ENCODE measurements around the gene COL11A1. TPM values are rescaled to one million over a fixed set of nuclear protein-coding genes. Genes with fewer than 3 reads are reported as not detected.

The COL11A1 gene
- polyA plus RNA-seq, 1 of the 3 experiments (the other 2 are of a cell fraction) = 0.13 TPM

- H3K27ac ChIP-seq (ENCODE audit: low read depth in 2 of 2, low read length in 1 of 2) = peak overlapping the region in 1 of 2 experiments; percentile 38; a peak in 3 of 4 replicates
- no peaks in the 10 kb centered on the region for H3K9me3 ChIP-seq
- POLR2A ChIA-PET = no interaction called here
- CTCF ChIA-PET = interaction anchor here (0.6 to 5.4 kb wide), 50 partner anchors 8 to 1358 kb away, joined by 3 to 119 read pairs (median 4); no protein-coding TSS in a partner anchor
- TF ChIP-seq SMC3 (IDR thresholded peaks at IDR 0.05; ENCODE audit: low read depth, low read length) (peak; percentile 83), RAD21 (IDR thresholded peaks at IDR 0.05; ENCODE audit: low read length) (peak; percentile 70), EZH2phosphoT487 (IDR thresholded peaks at IDR 0.05; ENCODE audit: borderline replicate concordance, low read depth) (no peak), NRF1 (IDR thresholded peaks at IDR 0.05; ENCODE audit: low read depth, low read length) (0 out of 2 replicates have a peak, but pooled peaks have one; percentile 9), EP300 (IDR thresholded peaks at IDR 0.05; ENCODE audit: borderline replicate concordance in 1 of 2, low read depth in 1 of 2, low read length in 1 of 2) (no peak), REST (IDR thresholded peaks at IDR 0.05; ENCODE audit: low read depth, low read length) (peak; percentile 73), YY1 (IDR thresholded peaks at IDR 0.05; ENCODE audit: low read depth) (no peak), FOXM1 (IDR thresholded peaks at IDR 0.05; ENCODE audit: low read depth) (no peak), MXI1 (IDR thresholded peaks at IDR 0.05; ENCODE audit: low read depth, low read length) (no peak), USF1 (IDR thresholded peaks at IDR 0.05; ENCODE audit: borderline replicate concordance, low read depth) (no peak), FOSL2 (IDR thresholded peaks at IDR 0.05; ENCODE audit: borderline replicate concordance, low read depth) (no peak), GABPA (IDR thresholded peaks at IDR 0.05; ENCODE audit: low read depth) (no peak)
- TF ChIP-seq, protein P1, sequence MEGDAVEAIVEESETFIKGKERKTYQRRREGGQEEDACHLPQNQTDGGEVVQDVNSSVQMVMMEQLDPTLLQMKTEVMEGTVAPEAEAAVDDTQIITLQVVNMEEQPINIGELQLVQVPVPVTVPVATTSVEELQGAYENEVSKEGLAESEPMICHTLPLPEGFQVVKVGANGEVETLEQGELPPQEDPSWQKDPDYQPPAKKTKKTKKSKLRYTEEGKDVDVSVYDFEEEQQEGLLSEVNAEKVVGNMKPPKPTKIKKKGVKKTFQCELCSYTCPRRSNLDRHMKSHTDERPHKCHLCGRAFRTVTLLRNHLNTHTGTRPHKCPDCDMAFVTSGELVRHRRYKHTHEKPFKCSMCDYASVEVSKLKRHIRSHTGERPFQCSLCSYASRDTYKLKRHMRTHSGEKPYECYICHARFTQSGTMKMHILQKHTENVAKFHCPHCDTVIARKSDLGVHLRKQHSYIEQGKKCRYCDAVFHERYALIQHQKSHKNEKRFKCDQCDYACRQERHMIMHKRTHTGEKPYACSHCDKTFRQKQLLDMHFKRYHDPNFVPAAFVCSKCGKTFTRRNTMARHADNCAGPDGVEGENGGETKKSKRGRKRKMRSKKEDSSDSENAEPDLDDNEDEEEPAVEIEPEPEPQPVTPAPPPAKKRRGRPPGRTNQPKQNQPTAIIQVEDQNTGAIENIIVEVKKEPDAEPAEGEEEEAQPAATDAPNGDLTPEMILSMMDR (IDR thresholded peaks at IDR 0.05) = peak; percentile 76
- TF ChIP-seq, protein P2, sequence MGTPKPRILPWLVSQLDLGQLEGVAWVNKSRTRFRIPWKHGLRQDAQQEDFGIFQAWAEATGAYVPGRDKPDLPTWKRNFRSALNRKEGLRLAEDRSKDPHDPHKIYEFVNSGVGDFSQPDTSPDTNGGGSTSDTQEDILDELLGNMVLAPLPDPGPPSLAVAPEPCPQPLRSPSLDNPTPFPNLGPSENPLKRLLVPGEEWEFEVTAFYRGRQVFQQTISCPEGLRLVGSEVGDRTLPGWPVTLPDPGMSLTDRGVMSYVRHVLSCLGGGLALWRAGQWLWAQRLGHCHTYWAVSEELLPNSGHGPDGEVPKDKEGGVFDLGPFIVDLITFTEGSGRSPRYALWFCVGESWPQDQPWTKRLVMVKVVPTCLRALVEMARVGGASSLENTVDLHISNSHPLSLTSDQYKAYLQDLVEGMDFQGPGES (IDR thresholded peaks at IDR 0.05; ENCODE audit: low read depth, low read length) = no peak
- under 1% methylated on average over 22 of the region's 23 CpGs for WGBS (ENCODE audit: low lambda C conversion rate)
- H4K20me1 ChIP-seq (ENCODE audit: insufficient read depth) = no peaks in the 10 kb centered on the region
- peak overlapping the region; percentile 97 for H2AFZ ChIP-seq (ENCODE audit: low read depth)
- H3K4me2 ChIP-seq = peak overlapping the region; percentile 89
- no peaks in the 10 kb centered on the region for H3K36me3 ChIP-seq (replicated peaks in 1 of 2; ENCODE audit: control insufficient read depth in 1 of 2, insufficient read depth in 2 of 2, low read length in 1 of 2)
- no peaks in the 10 kb centered on the region for H3K27me3 ChIP-seq (ENCODE audit: insufficient read depth)
- peak overlapping the region; percentile 48 to 68 for H3K4me3 ChIP-seq (ENCODE audit: low read depth in 2 of 2, low read length in 1 of 2)
- H3K4me1 ChIP-seq (ENCODE audit: control insufficient read depth in 1 of 2, insufficient read depth in 2 of 2, low read depth in 1 of 2, low read length in 1 of 2) = peaks cover 2 to 5% of the 10 kb centered on the region in 2 experiments; a peak in 3 of 4 replicates
- no peaks in the 10 kb centered on the region for H3K79me2 ChIP-seq (ENCODE audit: insufficient read depth)
- DNase-seq = peak; percentile 62
- no peaks in the 10 kb centered on the region; the same call in 1 of the 2 replicates for H3K9me2 ChIP-seq
- peaks cover 28% of the 10 kb centered on the region for H3F3A ChIP-seq (replicated peaks; ENCODE audit: insufficient read depth)
- peak overlapping the region; percentile 30; the same call in 1 of the 2 replicates for H3K9ac ChIP-seq
Observed at GRCh38 chr1:103106426-103107341, 1.6 kb downstream of the COL11A1 start.
